ENCODE measurements around the gene PSMG3. TPM values are rescaled to one million over a fixed set of nuclear protein-coding genes. Genes with fewer than 3 reads are reported as not detected.
A peak's percentile ranks its signal among the peaks of the same experiment; 100 is the strongest.

Gene PSMG3
- total RNA-seq, 1 donor from 2014 or later: 56.6 TPM

DNA sequence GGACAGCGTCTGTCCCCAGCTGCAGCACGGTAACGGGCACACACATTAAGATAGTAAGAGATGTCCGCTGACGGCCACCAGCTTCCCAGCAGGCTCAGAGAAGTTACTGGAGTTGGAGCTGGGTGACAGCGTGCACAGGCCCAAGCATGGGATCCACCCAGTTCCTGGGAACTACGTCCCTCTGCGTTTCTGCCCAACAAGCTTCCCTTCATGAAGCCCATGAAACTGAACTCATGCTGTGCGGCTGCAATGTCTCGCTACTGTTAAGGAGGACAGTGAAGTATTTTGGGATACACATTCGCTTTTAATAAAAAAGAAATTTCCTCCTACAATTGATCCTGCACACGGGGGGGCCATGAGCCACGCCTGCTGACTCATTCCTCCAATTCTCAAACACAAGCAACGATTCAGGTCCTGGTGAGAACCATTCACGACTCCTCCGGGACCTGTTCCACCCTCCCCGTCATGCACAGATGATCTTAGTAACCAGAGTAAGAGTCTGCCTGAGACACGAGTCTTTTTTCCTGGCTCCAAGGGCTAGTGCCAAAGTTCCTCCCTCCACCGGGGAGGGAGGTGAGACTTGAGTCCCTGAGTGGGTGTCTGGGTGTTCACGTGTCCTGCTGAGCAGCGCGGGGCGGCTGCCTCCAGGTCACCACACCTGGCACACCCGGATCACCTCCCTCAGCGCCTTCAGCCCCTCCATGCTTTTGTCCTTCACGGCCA is 2.6 kb downstream of the PSMG3 start:
- peaks cover 14% of the 10 kb centered on the region for H3K9me3 Mint-ChIP-seq (ENCODE audit: unreplicated experiment)
- H3K4me3 Mint-ChIP-seq (ENCODE audit: unreplicated experiment): peak overlapping the region; percentile 73
- TF ChIP-seq, protein P1, sequence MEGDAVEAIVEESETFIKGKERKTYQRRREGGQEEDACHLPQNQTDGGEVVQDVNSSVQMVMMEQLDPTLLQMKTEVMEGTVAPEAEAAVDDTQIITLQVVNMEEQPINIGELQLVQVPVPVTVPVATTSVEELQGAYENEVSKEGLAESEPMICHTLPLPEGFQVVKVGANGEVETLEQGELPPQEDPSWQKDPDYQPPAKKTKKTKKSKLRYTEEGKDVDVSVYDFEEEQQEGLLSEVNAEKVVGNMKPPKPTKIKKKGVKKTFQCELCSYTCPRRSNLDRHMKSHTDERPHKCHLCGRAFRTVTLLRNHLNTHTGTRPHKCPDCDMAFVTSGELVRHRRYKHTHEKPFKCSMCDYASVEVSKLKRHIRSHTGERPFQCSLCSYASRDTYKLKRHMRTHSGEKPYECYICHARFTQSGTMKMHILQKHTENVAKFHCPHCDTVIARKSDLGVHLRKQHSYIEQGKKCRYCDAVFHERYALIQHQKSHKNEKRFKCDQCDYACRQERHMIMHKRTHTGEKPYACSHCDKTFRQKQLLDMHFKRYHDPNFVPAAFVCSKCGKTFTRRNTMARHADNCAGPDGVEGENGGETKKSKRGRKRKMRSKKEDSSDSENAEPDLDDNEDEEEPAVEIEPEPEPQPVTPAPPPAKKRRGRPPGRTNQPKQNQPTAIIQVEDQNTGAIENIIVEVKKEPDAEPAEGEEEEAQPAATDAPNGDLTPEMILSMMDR (IDR thresholded peaks at IDR 0.05; ENCODE audit: partially characterized antibody, unreplicated experiment): no peak
- H3K27ac Mint-ChIP-seq (ENCODE audit: unreplicated experiment): peak overlapping the region; percentile 71
- H3K27me3 Mint-ChIP-seq (ENCODE audit: unreplicated experiment): peaks cover 5% of the 10 kb centered on the region
- no peak for DNase-seq
- no peaks in the 10 kb centered on the region for H3K36me3 Mint-ChIP-seq (ENCODE audit: unreplicated experiment)
- H3K4me1 Mint-ChIP-seq (ENCODE audit: low read depth, unreplicated experiment): peaks cover 32% of the 10 kb centered on the region

- TF ChIP-seq, protein P1 (IDR thresholded peaks at IDR 0.05; ENCODE audit: partially characterized antibody, unreplicated experiment): no peak
- Mint-ChIP-seq H3K36me3 (ENCODE audit: unreplicated experiment) (no peaks in the 10 kb centered on the region), H3K4me3 (ENCODE audit: unreplicated experiment) (peak overlapping the region; percentile 73), H3K27me3 (ENCODE audit: unreplicated experiment) (peaks cover 10% of the 10 kb centered on the region), H3K4me1 (ENCODE audit: low read depth, unreplicated experiment) (peaks cover 36% of the 10 kb centered on the region), H3K27ac (ENCODE audit: unreplicated experiment) (peak overlapping the region; percentile 71), H3K9me3 (ENCODE audit: unreplicated experiment) (peaks cover 17% of the 10 kb centered on the region)
- DNase-seq: no peak
These were observed 3.2 kb downstream of the PSMG3 start for GRCh38 chr7:1566687-1567048.

DNA sequence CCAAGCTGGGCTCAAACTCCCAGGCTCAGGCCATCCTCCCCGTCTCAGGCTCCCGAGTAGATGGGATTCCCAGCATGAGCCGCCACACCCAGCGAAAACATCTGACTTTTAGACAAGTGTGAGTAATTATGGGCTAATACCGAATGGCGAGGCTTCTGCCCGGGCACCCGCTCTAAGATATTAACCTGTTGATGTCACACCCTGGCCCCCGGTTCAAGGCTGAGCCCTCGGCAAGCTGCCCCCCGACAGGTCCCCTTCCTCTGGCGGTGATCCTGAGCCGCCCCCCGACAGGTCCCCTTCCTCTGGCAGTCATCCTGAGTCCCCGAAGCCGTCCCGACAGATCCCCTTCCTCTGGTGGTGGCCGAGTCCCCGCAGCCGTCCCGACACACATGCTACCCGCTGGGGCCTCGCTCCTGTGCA is 5.2 kb downstream of the PSMG3 start:
- H3K27me3 Mint-ChIP-seq (ENCODE audit: unreplicated experiment): peaks cover 10% of the 10 kb centered on the region
- H3K27ac Mint-ChIP-seq (ENCODE audit: unreplicated experiment): no peak overlapping the region
- H3K36me3 Mint-ChIP-seq (ENCODE audit: unreplicated experiment): no peaks in the 10 kb centered on the region
- H3K4me1 Mint-ChIP-seq (ENCODE audit: low read depth, unreplicated experiment): peaks cover 41% of the 10 kb centered on the region
- peaks cover 17% of the 10 kb centered on the region for H3K9me3 Mint-ChIP-seq (ENCODE audit: unreplicated experiment)
- TF ChIP-seq, protein P1 (IDR thresholded peaks at IDR 0.05; ENCODE audit: partially characterized antibody, unreplicated experiment): no peak
- DNase-seq: no peak
- no peak overlapping the region for H3K4me3 Mint-ChIP-seq (ENCODE audit: unreplicated experiment)

DNA sequence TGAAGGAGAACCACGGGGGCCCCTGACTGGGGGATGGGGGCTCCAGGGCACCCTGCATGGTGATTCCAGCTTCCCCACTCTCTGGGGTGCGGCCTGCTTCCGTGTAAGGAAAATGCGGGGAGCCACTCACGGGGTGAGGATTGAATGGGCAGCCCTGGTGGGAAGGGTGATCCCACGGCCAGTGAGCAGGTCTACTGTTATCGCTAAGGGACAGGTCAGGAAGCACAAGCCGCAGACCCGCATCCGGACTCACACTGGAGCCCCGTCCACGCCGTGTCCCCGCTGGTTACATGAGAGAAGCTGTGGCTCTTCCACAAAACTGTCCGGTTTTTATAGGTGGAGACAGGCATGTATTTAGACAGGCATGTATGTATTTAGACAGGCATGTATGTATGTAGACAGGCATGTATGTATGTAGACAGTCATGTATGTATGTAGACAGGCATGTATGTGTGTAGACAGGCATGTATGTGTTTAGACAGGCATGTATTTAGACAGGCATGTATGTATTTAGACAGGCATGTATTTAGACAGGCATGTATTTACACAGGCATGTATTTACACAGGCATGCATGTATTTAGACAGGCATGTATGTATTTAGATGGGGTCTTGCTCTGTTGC is 5.7 kb downstream of the PSMG3 start:
- Mint-ChIP-seq H3K9me3 (ENCODE audit: unreplicated experiment) (peaks cover 16% of the 10 kb centered on the region), H3K36me3 (ENCODE audit: unreplicated experiment) (no peaks in the 10 kb centered on the region), H3K27me3 (ENCODE audit: unreplicated experiment) (peaks cover 10% of the 10 kb centered on the region), H3K4me3 (ENCODE audit: unreplicated experiment) (no peak overlapping the region), H3K27ac (ENCODE audit: unreplicated experiment) (peak overlapping the region; percentile 14), H3K4me1 (ENCODE audit: low read depth, unreplicated experiment) (peaks cover 40% of the 10 kb centered on the region)
- no peak for DNase-seq
- TF ChIP-seq, protein P1 (IDR thresholded peaks at IDR 0.05; ENCODE audit: partially characterized antibody, unreplicated experiment): no peak

DNA sequence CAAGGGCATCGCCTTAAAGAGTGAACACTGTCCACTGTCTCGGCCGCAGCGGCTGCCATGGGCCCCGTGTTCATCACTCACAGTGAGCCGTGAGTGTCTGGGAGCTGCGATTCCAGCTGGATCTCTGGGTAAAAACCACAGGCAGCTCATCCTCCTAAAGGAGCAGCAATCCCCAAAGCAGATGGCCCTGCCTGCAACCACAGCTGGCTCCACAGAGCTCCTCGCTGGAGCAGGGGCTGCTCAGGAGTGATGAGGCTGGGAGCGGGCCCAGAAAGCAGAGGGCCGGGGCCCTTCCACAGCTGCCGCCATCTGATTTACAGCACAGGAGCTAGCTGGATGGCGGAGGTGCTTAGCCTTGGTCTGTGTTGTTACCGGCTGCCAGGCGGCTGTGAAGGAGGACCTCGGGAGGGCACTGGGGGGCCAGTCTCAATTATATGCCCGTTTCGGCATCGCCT is 7.2 kb downstream of the PSMG3 start:
- peak overlapping the region; percentile 96 for H3K27ac Mint-ChIP-seq (ENCODE audit: unreplicated experiment)
- H3K27me3 Mint-ChIP-seq (ENCODE audit: unreplicated experiment): peaks cover 10% of the 10 kb centered on the region
- no peaks in the 10 kb centered on the region for H3K36me3 Mint-ChIP-seq (ENCODE audit: unreplicated experiment)
- peak; percentile 90 for DNase-seq
- peaks cover 17% of the 10 kb centered on the region for H3K9me3 Mint-ChIP-seq (ENCODE audit: unreplicated experiment)
- TF ChIP-seq, protein P1 (IDR thresholded peaks at IDR 0.05; ENCODE audit: partially characterized antibody, unreplicated experiment): no peak
- peak overlapping the region; percentile 85 for H3K4me3 Mint-ChIP-seq (ENCODE audit: unreplicated experiment)
- H3K4me1 Mint-ChIP-seq (ENCODE audit: low read depth, unreplicated experiment): peaks cover 34% of the 10 kb centered on the region
